PFSK-1 (cell line): ENCODE data around the gene PIK3R5.

Experiments
- FOXP2 ChIP-seq: optimal IDR thresholded peaks from 2 replicates; pipeline ENCODE3; 2011; ENCODE audit warnings: borderline replicate concordance, control low read depth, inconsistent platforms; ENCODE audit not compliant: insufficient read depth; ENCODE audit errors: extremely low read length, extremely low read depth
- POLR2AphosphoS5 ChIP-seq: IDR thresholded peaks from 2 replicates; pipeline ENCODE4 v1.6.1; 2012; ENCODE audit warnings: low read depth, mild to moderate bottlenecking, control low read depth, low read length, moderate library complexity
- SIN3A ChIP-seq: IDR thresholded peaks from 2 replicates; pipeline ENCODE4 v1.6.1; 2012; ENCODE audit warnings: mild to moderate bottlenecking, low read length, moderate library complexity, borderline replicate concordance; ENCODE audit not compliant: insufficient read depth
- TAF1 ChIP-seq: IDR thresholded peaks from 2 replicates; pipeline ENCODE4 v1.6.1; 2012; ENCODE audit warnings: low read length, control low read depth, borderline replicate concordance; ENCODE audit not compliant: insufficient read depth
- TF ChIP-seq, protein P1 (sequence below), 2 experiments: IDR thresholded peaks; 2 replicates each; pipeline versions ENCODE4 v1.6.1 to v1.8.0; 2011 to 2012; ENCODE audit warnings: low read depth in 2 of 2, low read length in 2 of 2, control low read depth in 1 of 2, inconsistent platforms in 1 of 2, mild to moderate bottlenecking in 1 of 2, moderate library complexity in 1 of 2; ENCODE audit not compliant: insufficient read depth in 1 of 2

The PIK3R5 gene

GRCh38 chr17:8994319-8994718 is 28.8 kb upstream of the PIK3R5 start:
- TF ChIP-seq, protein P1, sequence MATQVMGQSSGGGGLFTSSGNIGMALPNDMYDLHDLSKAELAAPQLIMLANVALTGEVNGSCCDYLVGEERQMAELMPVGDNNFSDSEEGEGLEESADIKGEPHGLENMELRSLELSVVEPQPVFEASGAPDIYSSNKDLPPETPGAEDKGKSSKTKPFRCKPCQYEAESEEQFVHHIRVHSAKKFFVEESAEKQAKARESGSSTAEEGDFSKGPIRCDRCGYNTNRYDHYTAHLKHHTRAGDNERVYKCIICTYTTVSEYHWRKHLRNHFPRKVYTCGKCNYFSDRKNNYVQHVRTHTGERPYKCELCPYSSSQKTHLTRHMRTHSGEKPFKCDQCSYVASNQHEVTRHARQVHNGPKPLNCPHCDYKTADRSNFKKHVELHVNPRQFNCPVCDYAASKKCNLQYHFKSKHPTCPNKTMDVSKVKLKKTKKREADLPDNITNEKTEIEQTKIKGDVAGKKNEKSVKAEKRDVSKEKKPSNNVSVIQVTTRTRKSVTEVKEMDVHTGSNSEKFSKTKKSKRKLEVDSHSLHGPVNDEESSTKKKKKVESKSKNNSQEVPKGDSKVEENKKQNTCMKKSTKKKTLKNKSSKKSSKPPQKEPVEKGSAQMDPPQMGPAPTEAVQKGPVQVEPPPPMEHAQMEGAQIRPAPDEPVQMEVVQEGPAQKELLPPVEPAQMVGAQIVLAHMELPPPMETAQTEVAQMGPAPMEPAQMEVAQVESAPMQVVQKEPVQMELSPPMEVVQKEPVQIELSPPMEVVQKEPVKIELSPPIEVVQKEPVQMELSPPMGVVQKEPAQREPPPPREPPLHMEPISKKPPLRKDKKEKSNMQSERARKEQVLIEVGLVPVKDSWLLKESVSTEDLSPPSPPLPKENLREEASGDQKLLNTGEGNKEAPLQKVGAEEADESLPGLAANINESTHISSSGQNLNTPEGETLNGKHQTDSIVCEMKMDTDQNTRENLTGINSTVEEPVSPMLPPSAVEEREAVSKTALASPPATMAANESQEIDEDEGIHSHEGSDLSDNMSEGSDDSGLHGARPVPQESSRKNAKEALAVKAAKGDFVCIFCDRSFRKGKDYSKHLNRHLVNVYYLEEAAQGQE (IDR thresholded peaks at IDR 0.05; ENCODE audit: insufficient read depth in 1 of 2, low read depth in 2 of 2, low read length in 2 of 2) = no peak
- TF ChIP-seq POLR2AphosphoS5 (no peak), FOXP2 (no peak), SIN3A (no peak)

DNA sequence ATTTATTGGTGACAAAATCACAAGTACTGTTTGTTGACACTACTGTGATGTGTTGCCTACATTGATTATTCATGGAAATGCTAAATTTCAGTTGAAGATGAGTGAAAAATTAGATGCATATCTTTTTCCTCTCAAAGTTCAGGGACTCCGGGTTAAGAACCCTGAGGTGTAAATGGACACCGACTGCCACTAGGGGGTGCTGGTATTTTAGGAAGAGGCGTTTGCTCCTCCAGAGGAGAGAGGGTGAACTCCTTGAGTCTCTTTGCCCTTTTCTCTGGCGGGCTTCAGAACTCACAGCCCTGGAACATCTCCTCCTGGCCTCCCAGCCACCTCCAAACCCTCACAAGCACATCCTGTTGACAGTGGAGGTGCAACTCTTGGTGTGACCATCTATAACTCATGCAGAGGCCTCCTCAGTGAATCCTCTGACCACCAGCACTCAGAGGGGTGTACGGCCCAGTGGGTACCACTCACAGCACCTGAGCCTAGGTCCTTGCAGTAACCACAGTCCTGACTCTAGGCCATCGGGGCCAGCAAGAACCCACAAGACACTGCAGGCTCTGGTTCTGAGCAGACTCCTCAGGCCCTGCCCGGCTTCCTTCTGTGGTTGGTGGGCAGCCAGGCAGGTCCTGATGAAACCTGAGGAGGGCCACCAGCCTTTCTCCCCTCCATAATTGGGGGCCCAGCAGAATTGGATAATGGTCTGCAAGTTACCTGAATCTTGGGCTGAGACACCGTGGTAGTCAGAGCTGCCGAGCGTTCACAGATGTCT is 26.2 kb upstream of the PIK3R5 start:
- no peak for TF ChIP-seq TAF1
- TF ChIP-seq, protein P1 (IDR thresholded peaks at IDR 0.05; ENCODE audit: insufficient read depth in 1 of 2, low read depth in 2 of 2, low read length in 2 of 2) = no peak
- TF ChIP-seq SIN3A = no peak
- no peak for TF ChIP-seq FOXP2
- no peak for TF ChIP-seq POLR2AphosphoS5

DNA sequence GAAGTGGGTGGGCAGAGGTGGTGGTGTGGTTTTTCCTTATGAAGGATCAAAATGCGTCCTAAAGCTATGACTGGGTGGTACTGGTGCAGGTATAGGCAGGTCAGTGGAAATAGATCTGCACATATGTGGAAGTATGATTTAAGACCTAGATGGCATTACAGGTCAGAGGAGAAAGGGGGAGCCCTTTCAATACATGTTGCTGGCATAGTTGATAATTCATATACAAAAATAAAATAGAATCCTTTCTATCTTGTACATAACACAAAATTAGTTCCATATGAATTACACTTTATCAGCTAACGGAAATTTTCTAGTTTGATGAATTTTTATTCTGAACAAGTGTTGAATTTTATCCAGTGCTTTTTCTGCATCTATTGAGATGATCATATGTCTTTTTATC is 20.8 kb upstream of the PIK3R5 start:
- TF ChIP-seq FOXP2 (no peak), SIN3A (no peak), TAF1 (no peak)

- TF ChIP-seq, protein P1 (IDR thresholded peaks at IDR 0.05; ENCODE audit: insufficient read depth in 1 of 2, low read depth in 2 of 2, low read length in 2 of 2) = no peak
- TF ChIP-seq TAF1 (no peak), FOXP2 (no peak), POLR2AphosphoS5 (no peak), SIN3A (no peak)
These were observed 19.7 kb upstream of the PIK3R5 start for GRCh38 chr17:8985054-8985701.

GRCh38 chr17:8981443-8981842 is 15.9 kb upstream of the PIK3R5 start:
- TF ChIP-seq TAF1 = no peak
- TF ChIP-seq SIN3A = no peak
- no peak for TF ChIP-seq FOXP2
- TF ChIP-seq, protein P1 (IDR thresholded peaks at IDR 0.05; ENCODE audit: insufficient read depth in 1 of 2, low read depth in 2 of 2, low read length in 2 of 2) = no peak
- no peak for TF ChIP-seq POLR2AphosphoS5
